Adrenal gland (tissue), 19 donors: Measurements from ENCODE around the gene CELA3B. TPM values are rescaled to one million over a fixed set of nuclear protein-coding genes. Genes with fewer than 3 reads are reported as not detected.
"Not testable (repeated sequence)": the region's sequence is repeated elsewhere in the genome, so short reads cannot be mapped to it uniquely, and the experiment has no call there.

Experiments used
- DNase-seq, 7 donors: peaks; one replicate each; pipeline ENCODE4 v3.0.0-alpha.2; 2019 to 2020
- H3K27ac ChIP-seq, 5 donors: fragments of 200-600 bp; sonication (generic) in 4 of 5; 1 replicate in 3 of 5; 2 replicates in 2 of 5; pipeline versions ENCODE4 v1.5.1 to v1.8.0; 2016 to 2020; ENCODE audit warnings: mild to moderate bottlenecking in 1 of 5
- H3K27me3 ChIP-seq: fragments of 200-600 bp; 2 replicates; pipeline ENCODE4 v1.8.0; 2021
- H3K36me3 ChIP-seq, 2 donors: fragments of 200-600 bp; replicated peaks in 1 of 2; 1 replicate in 1 of 2; 2 replicates in 1 of 2; pipeline versions ENCODE4 v1.5.1 to v1.8.0; 2018 to 2022
- H3K4me1 ChIP-seq, 2 donors: fragments of 200-600 bp; replicated peaks in 1 of 2; 1 replicate in 1 of 2; 2 replicates in 1 of 2; pipeline versions ENCODE4 v1.5.1 to v1.8.0; 2018 to 2021
- H3K4me3 ChIP-seq, 4 donors: fragments of 200-600 bp; sonication (generic) in 3 of 4; one replicate each; pipeline ENCODE4 v1.5.1; 2016 to 2018
- H3K9me3 ChIP-seq, 3 donors: fragments of 200-600 bp; sonication (generic) in 1 of 3; replicated peaks in 1 of 3; 1 replicate in 2 of 3; 2 replicates in 1 of 3; pipeline versions ENCODE4 v1.5.1 to v1.8.0; 2016 to 2021
- CTCF ChIP-seq, 6 experiments: fragments of 450-650 bp in 4 of 6; fragments of 200-600 bp in 2 of 6; sonication (generic) in 1 of 6; IDR thresholded peaks; 1 replicate in 5 of 6; 2 replicates in 1 of 6; pipeline versions ENCODE4 v1.5.1 to v1.8.0; 2016 to 2021; ENCODE audit warnings: antibody characterized with exemption in 6 of 6, mild to moderate bottlenecking in 2 of 6, moderate library complexity in 1 of 6
- POLR2A ChIP-seq, 2 donors: fragments of 450-650 bp; IDR thresholded peaks; one replicate each; pipeline ENCODE4 v1.6.1; 2017; ENCODE audit warnings: antibody characterized with exemption in 2 of 2, mild to moderate bottlenecking in 2 of 2, moderate library complexity in 1 of 2
- WGBS, 4 donors: extraction: QIAGEN DNeasy Blood & Tissue Kit in 2 of 4; methylation state at CpG; one replicate each; pipeline versions ENCODE4 v1.1.5 to v1.1.7; 2013 to 2017; 5-methylcytosine and 5-hydroxymethylcytosine counted together
- intact Hi-C, 2 donors: fragments of 100-400 bp; cut with DNase I; formaldehyde crosslinking; loops; one replicate each; pipeline versions ENCODE4 v1.14.1 to v1.15.0; 2022 to 2023
- long read RNA-seq, 10 donors: library from polyadenylated mRNA in 3 of 10; unstranded in 2 of 10; stranded (forward) in 1 of 10; transcript quantifications; one replicate each; pipeline ENCODE4 v2.0.0 and lab custom pipeline, GENCODE V29; 2021 to 2026
- polyA plus RNA-seq, 3 donors: library from polyadenylated mRNA; stranded (reverse); fragments of 200-250 nt in 2 of 3; fragments of 350-450 nt in 1 of 3; fragmentation: Illumina TruSeq in 1 of 3; extraction: RNeasy Lipid Tissue Mini Kit (QIAGEN cat#74804) in 1 of 3; gene quantifications; one replicate each; pipeline ENCODE4 v1.2.3, GENCODE V29; 2013 to 2014
- total RNA-seq, 9 donors: library from RNA; depleted of rRNA in 4 of 9; stranded (reverse); fragments of >200 nt in 4 of 9; fragments of 120-200 nt in 1 of 9; fragmentation: NEBNext Ultra II Directional in 1 of 9; extraction: Animal tissue kit (Norgen Biotek cat#: 25700) in 1 of 9; gene quantifications; one replicate each; pipeline versions ENCODE4 v1.1.0 to v1.2.4, GENCODE V29; 2013 to 2023
- donor health status: healthy with polysubstance abuse.
- donor health status: Bipolar disorder and iron deficiency.
- donor health status: DM: yes; HTN: yes; CAD: no.
- donor health status: DM: no; HTN: no; CAD: no.
- donor health status: DM: no; HTN: no; CAD: no.
- donor health status: DM: yes; HTN: yes; CAD: no.

CELA3B gene
- total RNA-seq (1 to 10 TPM in 2 of 9 donors, under 1 TPM in 1, not detected in 6; 0.84 to 7.0 (median 6.7) TPM), polyA plus RNA-seq (under 1 TPM in 2 of 3 donors, not detected in 1; 0.80 to 0.84 TPM)
- long read RNA-seq, donor 1: 0 reads
- long read RNA-seq, donor 2: 0 reads
- long read RNA-seq, donor 3: 0 reads
- long read RNA-seq, donor 4: 0 reads
- long read RNA-seq, donor 5: 0 reads
- long read RNA-seq, donor 6: 0 reads
- long read RNA-seq, donor 7: 0 reads
- long read RNA-seq, donor 8: 0 reads
- long read RNA-seq, donor 9: 0 reads
- long read RNA-seq, donor 10: 0 reads

GRCh38 chr1:21976703-21977239 lies at the start of gene CELA3B:
Gene CELA3B (plus strand): TSS chr1:21977022. CDS start chr1:21977040, 18 bp downstream.
- H3K4me3 ChIP-seq, intact Hi-C loops, H3K27ac ChIP-seq, H3K36me3 ChIP-seq, H3K4me1 ChIP-seq, H3K27me3 ChIP-seq, DNase-seq, H3K9me3 ChIP-seq: not testable (repeated sequence)
- 84 to 87% (median 86%) methylated on average over 6 to 9 of the region's 9 CpGs for WGBS, 4 donors

- Histone ChIP-seq H3K4me1 (peaks cover 62 to 92% of the 10 kb centered on the region in 2 donors), H3K27ac (peak overlapping the region; percentile 1 to 97 (median 84)), H3K27me3 (no peaks in the 10 kb centered on the region), H3K9me3 (no peaks in the 10 kb centered on the region), H3K36me3 (no peaks in the 10 kb centered on the region), H3K4me3 (no peak overlapping the region)
- 29 to 60% (median 53%) methylated on average over 9 to 12 of the region's 12 CpGs for whole genome bisulfite sequencing, 4 donors
- no peak for TF ChIP-seq CTCF (IDR thresholded peaks at IDR 0.05)
- no peak for TF ChIP-seq POLR2A (IDR thresholded peaks at IDR 0.05)
- intact Hi-C loops: no loop called here
- peak in 2 of 7 donors; percentile 35 to 59 for DNase-seq
Observed at GRCh38 chr1:21927533-21928237, 49.1 kb upstream of the CELA3B start.

- H3K4me1 ChIP-seq: peaks cover 82 to 93% of the 10 kb centered on the region in 2 donors
- no peak overlapping the region for H3K4me3 ChIP-seq
- intact Hi-C loops: no loop called here
- no peaks in the 10 kb centered on the region for H3K9me3 ChIP-seq
- TF ChIP-seq CTCF (IDR thresholded peaks at IDR 0.05): no peak
- TF ChIP-seq POLR2A (IDR thresholded peaks at IDR 0.05): no peak
- H3K36me3 ChIP-seq: no peaks in the 10 kb centered on the region
- H3K27me3 ChIP-seq: no peaks in the 10 kb centered on the region
- peak overlapping the region; percentile 86 to 98 (median 95) for H3K27ac ChIP-seq
- DNase-seq: peak in 4 of 7 donors; percentile 51 to 71 (median 64)
- 24 to 33% (median 29%) methylated on average over 7 to 8 of the region's 8 CpGs for WGBS, 4 donors
Observed at GRCh38 chr1:21930080-21930571, 46.7 kb upstream of the CELA3B start.

GRCh38 chr1:21930629-21931170 lies 46.1 kb upstream of the CELA3B start:
- no peak overlapping the region for H3K4me3 ChIP-seq
- WGBS, 4 donors: 75 to 88% (median 82%) methylated on average over 6 of the region's 6 CpGs
- peak overlapping the region; percentile 86 to 98 (median 95) for H3K27ac ChIP-seq
- no peaks in the 10 kb centered on the region for H3K9me3 ChIP-seq
- no peak for DNase-seq
- H3K36me3 ChIP-seq: no peaks in the 10 kb centered on the region
- TF ChIP-seq POLR2A (IDR thresholded peaks at IDR 0.05) (no peak), CTCF (IDR thresholded peaks at IDR 0.05) (no peak)
- no peaks in the 10 kb centered on the region for H3K27me3 ChIP-seq
- peaks cover 82 to 93% of the 10 kb centered on the region in 2 donors for H3K4me1 ChIP-seq
- intact Hi-C loops: no loop called here
